Muscle of leg (tissue), 11 donors: ENCODE data around the gene CCNB2. TPM values are rescaled to one million over a fixed set of nuclear protein-coding genes. Genes with fewer than 3 reads are reported as not detected.
A peak's percentile ranks its signal among the peaks of the same experiment; 100 is the strongest.
"Not testable (repeated sequence)": the region's sequence is repeated elsewhere in the genome, so short reads cannot be mapped to it uniquely, and the experiment has no call there.

Source experiments
- DNase-seq: peaks from one replicate; pipeline ENCODE4 v3.0.0; 2013
- H3K27ac ChIP-seq: one replicate; pipeline ENCODE4 v1.5.1; 2013; ENCODE audit warnings: mild to moderate bottlenecking, low read length, control low read depth
- H3K27me3 ChIP-seq: one replicate; pipeline ENCODE4 v1.6.1; 2013; ENCODE audit warnings: low read length; ENCODE audit not compliant: control insufficient read depth, insufficient read depth
- H3K36me3 ChIP-seq: one replicate; pipeline ENCODE4 v1.6.1; 2013; ENCODE audit warnings: low read length; ENCODE audit not compliant: control insufficient read depth, insufficient read depth
- H3K4me1 ChIP-seq: one replicate; pipeline ENCODE4 v1.6.1; 2013; ENCODE audit warnings: low read length; ENCODE audit not compliant: control insufficient read depth, insufficient read depth
- H3K4me3 ChIP-seq: one replicate; pipeline ENCODE4 v1.5.1; 2013; ENCODE audit warnings: low read length, control low read depth
- H3K9me3 ChIP-seq: replicated peaks from 2 replicates; pipeline ENCODE4 v1.6.1; 2013; ENCODE audit warnings: low read depth, low read length; ENCODE audit not compliant: control insufficient read depth
- WGBS: methylation state at CpG from one replicate; pipeline ENCODE4 v1.1.5; 2013; ENCODE audit warnings: missing lambda C conversion rate; ENCODE audit not compliant: insufficient coverage; 5-methylcytosine and 5-hydroxymethylcytosine counted together
- polyA plus RNA-seq, 8 donors: library from polyadenylated mRNA; unstranded; fragments of 120-200 nt; gene quantifications; one replicate each; pipeline versions ENCODE4 v1.2.1 to v1.2.3, GENCODE V29; 2013; ENCODE audit warnings: inconsistent platforms in 1 of 8, low replicate concordance in 1 of 8; ENCODE audit not compliant: insufficient read length in 8 of 8, insufficient read depth in 1 of 8
- total RNA-seq: library from RNA; stranded (reverse); fragments of 120-200 nt; gene quantifications from one replicate; pipeline ENCODE4 v1.2.4, GENCODE V29; 2013

The CCNB2 gene
- total and polyA plus RNA-seq, 9 donors, result 13.9 to 29.1 (median 21.3) TPM

DNA sequence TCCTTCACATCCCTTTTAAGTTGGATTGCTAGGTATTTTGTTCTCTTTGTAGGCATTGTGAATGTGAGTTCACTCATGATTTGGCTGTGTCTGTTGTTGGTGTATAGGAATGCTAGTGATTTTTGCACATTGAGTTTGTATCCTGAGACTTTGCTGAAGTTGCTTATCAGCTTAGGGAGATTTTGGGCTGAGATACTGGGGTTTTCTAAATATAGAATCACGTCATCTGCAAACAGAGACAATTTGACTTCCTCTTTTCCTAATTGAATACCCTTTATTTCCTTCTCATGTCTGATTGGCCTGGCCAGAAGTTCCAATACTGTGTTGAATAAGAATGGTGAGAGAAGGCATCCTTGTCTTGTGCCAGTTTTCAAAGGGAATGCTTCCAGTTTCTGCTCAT is 22.3 kb downstream of the CCNB2 start:
- not testable (repeated sequence) for H3K9me3 ChIP-seq, DNase-seq, H3K27ac ChIP-seq, H3K27me3 ChIP-seq, H3K4me3 ChIP-seq, H3K4me1 ChIP-seq
- H3K36me3 ChIP-seq, result peaks cover 20% of the 10 kb centered on the region
- no CpG with 5 or more reads among the region's 1 CpG for WGBS

DNA sequence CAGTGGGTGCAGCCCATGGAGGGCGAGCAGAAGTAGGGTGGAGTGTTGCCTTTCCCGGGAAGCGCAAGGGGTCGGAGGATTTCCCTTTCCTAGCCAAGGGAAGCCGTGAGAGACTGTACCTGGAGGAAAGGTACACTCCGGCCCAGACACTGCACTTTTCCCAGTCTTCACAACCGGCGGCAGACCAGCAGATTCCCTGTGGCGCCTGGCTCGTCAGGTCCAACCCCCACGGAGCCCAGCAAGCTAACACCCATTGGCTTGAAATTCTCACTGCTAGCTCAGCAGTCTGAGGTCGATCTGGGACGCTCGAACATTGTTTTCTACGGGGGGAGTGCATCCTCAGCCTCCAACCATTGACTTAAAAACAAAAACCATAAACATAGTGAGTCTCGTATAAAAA is 26.5 kb downstream of the CCNB2 start:
- H3K4me3 ChIP-seq, result no peak overlapping the region
- H3K4me1 ChIP-seq, result no peaks in the 10 kb centered on the region
- H3K27me3 ChIP-seq, result no peaks in the 10 kb centered on the region
- peaks cover 51% of the 10 kb centered on the region for H3K36me3 ChIP-seq
- no peak for DNase-seq
- 96% methylated on average over 11 of the region's 16 CpGs for WGBS
- H3K27ac ChIP-seq, result no peak overlapping the region
- no peaks in the 10 kb centered on the region for H3K9me3 ChIP-seq

DNA sequence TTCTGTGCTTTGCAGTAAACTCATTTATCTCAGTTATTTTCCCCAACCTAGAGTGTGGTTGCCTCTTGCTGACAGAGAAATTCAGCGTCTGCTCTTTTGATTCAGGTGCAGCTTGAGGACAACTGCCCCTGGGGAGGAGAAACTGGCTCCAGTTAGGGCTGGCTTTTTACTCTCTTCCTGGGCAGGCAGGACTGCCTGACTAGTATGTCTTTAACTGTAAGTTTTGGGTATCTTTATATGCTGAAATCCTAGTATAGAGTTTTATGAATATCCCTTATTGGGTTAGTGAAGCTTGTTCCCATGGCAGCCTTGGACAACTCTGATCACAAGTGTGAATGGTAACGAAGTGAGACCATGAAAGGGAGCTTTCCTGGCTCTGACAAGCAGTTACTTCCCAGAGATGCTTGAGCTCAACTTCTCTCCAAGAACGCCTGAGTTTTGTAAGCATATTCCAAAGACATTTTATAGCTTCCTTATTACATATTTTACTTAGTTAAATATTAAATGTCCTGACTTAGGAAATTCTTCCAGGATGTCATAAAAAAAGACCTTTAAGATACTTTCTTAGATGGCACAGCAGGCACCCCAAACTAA is 27.1 kb downstream of the CCNB2 start:
- Histone ChIP-seq H3K36me3 (peaks cover 56% of the 10 kb centered on the region), H3K4me1 (no peaks in the 10 kb centered on the region), H3K9me3 (no peaks in the 10 kb centered on the region), H3K4me3 (no peak overlapping the region), H3K27ac (no peak overlapping the region), H3K27me3 (no peaks in the 10 kb centered on the region)
- DNase-seq, result peak; percentile 79
- no CpG with 5 or more reads among the region's 3 CpGs for WGBS

DNA sequence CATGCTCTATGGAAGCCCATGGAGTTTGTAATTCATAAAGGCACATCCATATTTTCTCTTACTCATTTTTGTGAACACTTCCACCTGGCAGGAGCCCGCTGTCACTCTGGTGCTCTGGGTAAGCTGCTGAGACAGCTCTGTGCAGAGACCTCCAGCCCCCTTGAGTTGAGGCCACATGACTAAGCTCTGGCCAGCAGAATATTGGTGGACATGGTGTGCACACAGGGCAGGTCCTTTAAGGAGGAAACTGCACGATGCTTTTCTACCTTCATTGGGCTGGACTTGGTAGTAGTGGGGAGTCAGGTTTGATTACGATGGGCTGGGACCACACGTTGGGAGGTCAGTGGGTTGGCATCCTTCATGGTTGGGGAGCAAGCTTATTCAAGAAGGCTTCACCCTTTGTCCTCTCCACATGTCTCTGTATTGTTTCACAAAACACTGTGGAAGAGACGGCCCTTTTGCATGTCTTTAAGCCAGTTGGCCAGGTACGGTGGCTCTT is 29.0 kb downstream of the CCNB2 start:
- Histone ChIP-seq H3K36me3 (peaks cover 72% of the 10 kb centered on the region), H3K4me3 (no peak overlapping the region), H3K9me3 (no peaks in the 10 kb centered on the region), H3K27ac (no peak overlapping the region), H3K27me3 (no peaks in the 10 kb centered on the region), H3K4me1 (no peaks in the 10 kb centered on the region)
- WGBS, result 100% methylated on average over 3 of the region's 6 CpGs
- no peak for DNase-seq

DNA sequence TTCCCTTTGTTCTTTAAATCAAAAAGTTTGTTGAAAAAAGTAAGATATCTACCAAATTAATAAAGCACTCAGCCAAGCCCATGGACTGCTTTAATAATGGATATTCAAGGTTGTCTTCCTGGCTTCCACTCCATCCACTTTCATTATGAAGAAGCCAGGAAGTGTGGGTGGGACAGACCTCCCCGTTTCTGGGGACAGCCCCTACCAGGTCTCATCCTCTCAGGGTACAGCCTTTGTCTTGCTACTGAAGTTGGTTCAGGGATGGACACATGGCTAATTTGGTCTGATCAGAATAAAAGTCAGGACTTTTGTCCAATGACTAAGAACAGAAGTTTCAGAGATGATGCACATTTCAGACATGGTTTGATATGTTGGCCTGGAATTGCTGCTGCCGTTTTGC is 32.6 kb downstream of the CCNB2 start:
- Histone ChIP-seq H3K4me1 (no peaks in the 10 kb centered on the region), H3K27me3 (no peaks in the 10 kb centered on the region), H3K4me3 (no peak overlapping the region), H3K36me3 (peaks cover 66% of the 10 kb centered on the region), H3K27ac (no peak overlapping the region), H3K9me3 (no peaks in the 10 kb centered on the region)
- 43% methylated on average over 1 of the region's 2 CpGs for WGBS
- DNase-seq, result no peak

DNA sequence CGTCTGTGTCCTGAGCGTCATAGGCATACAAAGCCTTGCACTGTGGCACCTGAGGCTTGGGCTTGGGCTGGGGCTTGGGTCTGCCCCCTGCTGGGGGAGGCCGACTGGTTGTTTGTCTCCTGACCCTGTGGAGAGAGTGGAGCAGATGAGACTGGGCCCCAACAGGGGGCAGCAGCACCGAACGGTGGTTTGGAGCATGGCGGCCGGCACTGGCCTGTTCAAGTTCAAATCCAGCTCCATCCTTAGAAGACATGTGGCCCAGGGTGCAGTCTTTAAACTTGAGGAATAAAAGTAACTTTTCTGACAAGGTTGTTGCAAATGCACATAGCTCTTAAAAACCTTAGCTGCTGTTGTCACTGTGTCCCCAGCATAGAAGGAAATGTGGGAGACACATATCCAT is 33.3 kb downstream of the CCNB2 start:
- WGBS, result 66% methylated on average over 6 of the region's 7 CpGs
- H3K4me3 ChIP-seq, result no peak overlapping the region
- H3K36me3 ChIP-seq, result peaks cover 66% of the 10 kb centered on the region
- DNase-seq, result no peak
- no peaks in the 10 kb centered on the region for H3K9me3 ChIP-seq
- H3K4me1 ChIP-seq, result no peaks in the 10 kb centered on the region
- H3K27me3 ChIP-seq, result no peaks in the 10 kb centered on the region
- no peak overlapping the region for H3K27ac ChIP-seq

DNA sequence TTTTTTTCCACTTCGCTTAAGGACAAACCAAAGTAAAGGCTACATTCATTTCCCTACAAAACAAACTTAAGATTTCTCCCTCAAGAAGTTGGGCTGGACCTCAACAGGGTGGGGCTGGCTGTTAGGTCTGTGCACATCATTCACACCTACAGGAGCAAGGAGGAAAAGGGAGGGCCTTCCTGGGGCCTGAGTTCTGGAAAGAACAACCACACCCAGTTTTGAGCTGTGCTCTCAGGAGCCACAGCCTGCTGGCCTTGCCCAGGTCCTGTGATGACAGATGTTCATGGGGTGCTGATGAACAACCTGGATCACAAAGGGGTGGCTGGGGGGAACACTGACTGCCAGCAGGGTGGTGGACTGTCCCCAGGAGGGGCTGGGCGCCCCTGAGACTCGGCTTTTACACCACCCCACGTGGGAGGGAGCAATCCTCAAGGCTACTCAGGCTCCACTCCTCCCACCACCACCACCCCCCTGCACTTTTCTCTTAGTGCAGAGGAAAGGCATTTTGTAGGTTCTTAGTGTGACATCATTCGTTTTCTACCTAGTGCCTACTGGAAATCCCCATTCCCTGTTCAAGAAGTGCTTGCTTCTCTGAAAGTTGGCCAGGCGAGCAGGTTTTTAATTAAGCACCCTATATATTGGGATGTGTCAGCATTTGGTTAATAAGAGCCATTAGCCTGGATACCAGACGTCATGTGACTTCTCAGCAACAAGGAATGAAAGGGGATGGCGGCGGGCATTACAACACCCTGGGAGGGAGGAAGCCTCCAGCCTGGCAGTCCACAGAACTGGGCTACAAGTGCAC is 35.7 kb downstream of the CCNB2 start:
- Histone ChIP-seq H3K4me3 (no peak overlapping the region), H3K27ac (no peak overlapping the region), H3K36me3 (peaks cover 50% of the 10 kb centered on the region), H3K9me3 (no peaks in the 10 kb centered on the region), H3K4me1 (no peaks in the 10 kb centered on the region), H3K27me3 (no peaks in the 10 kb centered on the region)
- 90% methylated on average over 3 of the region's 9 CpGs for WGBS
- DNase-seq, result no peak

DNA sequence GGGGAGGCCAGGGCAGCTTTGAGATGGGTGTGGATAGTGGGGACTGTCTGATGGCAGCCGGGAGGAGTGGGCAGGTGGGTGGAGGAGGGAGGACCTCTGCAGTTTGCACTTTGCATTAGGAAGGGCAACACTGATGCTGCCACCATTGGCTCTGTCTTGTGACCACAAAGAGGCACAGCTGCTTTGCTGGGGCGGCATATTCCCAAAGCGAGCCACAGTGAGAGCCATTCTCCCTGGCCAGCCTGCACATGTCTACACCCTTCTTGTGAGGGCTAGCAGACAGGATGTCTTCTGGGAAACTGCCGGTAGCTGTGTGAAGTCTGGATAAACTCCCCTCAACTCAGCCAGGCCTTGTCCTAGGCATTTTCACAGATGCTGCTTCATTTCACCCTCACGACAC is 38.3 kb downstream of the CCNB2 start:
- Histone ChIP-seq H3K36me3 (peaks cover 27% of the 10 kb centered on the region), H3K27me3 (no peaks in the 10 kb centered on the region), H3K9me3 (no peaks in the 10 kb centered on the region), H3K4me1 (no peaks in the 10 kb centered on the region), H3K4me3 (no peak overlapping the region), H3K27ac (no peak overlapping the region)
- DNase-seq, result no peak
- 61% methylated on average over 2 of the region's 5 CpGs for WGBS

DNA sequence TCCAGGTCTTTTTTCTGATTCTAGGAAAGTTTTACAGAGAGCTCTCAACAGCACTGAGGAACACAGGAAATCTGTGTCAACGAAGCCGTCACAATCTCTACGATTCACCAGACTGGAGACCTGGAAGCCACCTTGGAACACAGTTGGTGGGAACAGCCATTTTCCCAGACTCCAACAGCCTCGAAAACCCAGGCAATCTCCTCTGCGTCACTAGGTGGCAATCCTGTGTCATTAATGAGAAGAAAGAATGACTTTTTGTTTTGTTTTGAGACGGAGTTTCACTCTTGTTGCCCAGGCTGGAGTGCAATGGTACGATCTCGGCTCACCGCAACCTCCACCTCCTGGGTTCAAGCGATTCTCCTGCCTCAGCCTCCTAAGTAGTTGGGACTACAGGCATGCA is 39.6 kb downstream of the CCNB2 start:
- DNase-seq, result peak; percentile 49
- H3K27ac ChIP-seq, H3K9me3 ChIP-seq, H3K4me3 ChIP-seq, H3K4me1 ChIP-seq, H3K27me3 ChIP-seq: not testable (repeated sequence)
- peaks cover 21% of the 10 kb centered on the region for H3K36me3 ChIP-seq
- 79% methylated on average over 3 of the region's 10 CpGs for WGBS

DNA sequence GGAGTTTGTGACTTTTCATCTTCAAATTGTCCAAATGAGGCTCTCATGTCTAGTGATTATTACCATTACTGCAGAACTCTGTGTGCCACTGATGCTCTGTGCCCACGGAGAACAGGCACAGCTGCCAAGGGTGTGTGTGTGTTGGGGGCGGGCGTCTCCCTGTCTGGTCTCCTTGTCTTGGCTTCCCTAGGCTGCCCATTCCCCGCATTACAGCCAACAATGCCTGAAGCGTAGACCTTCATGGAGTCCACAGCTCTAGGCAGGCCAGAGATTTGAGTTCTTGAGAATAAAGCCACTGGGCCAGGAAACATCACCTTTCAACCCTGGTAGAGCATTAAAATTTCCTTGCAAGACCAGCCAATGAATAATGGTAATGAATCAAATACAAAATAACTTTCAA is 42.7 kb downstream of the CCNB2 start:
- H3K9me3 ChIP-seq, result no peaks in the 10 kb centered on the region
- H3K36me3 ChIP-seq, result peaks cover 24% of the 10 kb centered on the region
- H3K27me3 ChIP-seq, result no peaks in the 10 kb centered on the region
- H3K4me1 ChIP-seq, result no peaks in the 10 kb centered on the region
- no peak for DNase-seq
- no peak overlapping the region for H3K4me3 ChIP-seq
- no CpG with 5 or more reads among the region's 5 CpGs for WGBS
- no peak overlapping the region for H3K27ac ChIP-seq
